Measurements from ENCODE around the gene GET3. TPM values are rescaled to one million over a fixed set of nuclear protein-coding genes. Genes with fewer than 3 reads are reported as not detected.

Gene GET3
- total RNA-seq, 3 donors from 2014 or later: 50.8 to 64.6 (median 62.6) TPM

DNA sequence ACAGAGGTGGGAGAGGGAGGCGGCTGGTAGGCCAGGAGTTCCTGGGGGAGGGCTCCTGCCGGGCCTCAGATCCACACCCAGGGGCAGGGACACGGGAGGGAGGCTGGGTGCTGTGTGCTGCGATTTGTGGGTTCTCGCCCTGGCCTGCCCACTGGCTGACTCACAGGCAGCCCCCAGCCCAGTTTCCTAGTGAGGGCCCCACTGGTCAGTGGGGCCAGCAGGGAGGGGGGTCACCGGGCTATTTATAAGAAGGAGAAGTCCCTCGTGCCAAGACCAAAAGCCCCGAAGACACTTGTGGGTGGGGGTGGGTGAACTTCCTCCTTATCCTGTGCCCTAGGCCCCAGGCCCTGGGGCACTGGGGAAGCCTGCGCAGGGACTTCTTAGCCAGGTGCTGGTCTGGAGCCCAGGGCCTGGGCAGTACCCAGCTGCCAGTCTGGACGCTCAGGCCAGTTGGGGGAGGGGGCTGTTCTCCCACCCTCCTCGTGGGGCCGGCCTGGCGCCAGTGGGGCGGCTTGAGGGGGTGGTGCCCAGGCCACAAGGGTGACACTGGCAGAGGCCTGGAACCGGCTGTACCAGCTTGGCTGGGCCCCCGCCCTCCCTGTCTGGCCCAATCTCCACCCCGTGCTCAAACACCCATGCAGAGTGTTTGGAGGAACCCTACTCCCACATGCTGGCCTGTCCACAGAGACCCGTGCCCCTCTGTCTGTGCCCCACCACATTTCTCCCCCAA is 49.0 kb downstream of the GET3 start:
- no peaks in the 10 kb centered on the region for H3K9me3 ChIP-seq
- no peaks in the 10 kb centered on the region for H3K36me3 ChIP-seq
- peak overlapping the region in 1 of 3 donors; percentile 39 for H3K4me3 ChIP-seq
- H3K27me3 ChIP-seq: no peaks in the 10 kb centered on the region
- DNase-seq (ENCODE audit: low spot score in 2 of 2): peak; percentile 82 to 87
- intact Hi-C loops (cut with DNase I; ENCODE audit: low total_unique reads): no loop called here
- peak in 1 of 3 donors; percentile 12 for TF ChIP-seq POLR2AphosphoS5 (IDR thresholded peaks at IDR 0.05)
- no peak for TF ChIP-seq POLR2A (IDR thresholded peaks at IDR 0.05)
- TF ChIP-seq CTCF (IDR thresholded peaks at IDR 0.05): no peak
- H3K27ac ChIP-seq: peak overlapping the region; percentile 98 to 100
- peaks cover 18 to 44% of the 10 kb centered on the region in 2 donors for H3K4me1 ChIP-seq

- peaks cover 18 to 44% of the 10 kb centered on the region in 2 donors for H3K4me1 ChIP-seq
- intact Hi-C loops (cut with DNase I; ENCODE audit: low total_unique reads): no loop called here
- H3K27ac ChIP-seq: peak overlapping the region; percentile 98 to 100
- no peaks in the 10 kb centered on the region for H3K36me3 ChIP-seq
- TF ChIP-seq POLR2A (IDR thresholded peaks at IDR 0.05) (no peak), CTCF (IDR thresholded peaks at IDR 0.05) (no peak)
- no peaks in the 10 kb centered on the region for H3K9me3 ChIP-seq
- no peak overlapping the region for H3K4me3 ChIP-seq
- DNase-seq (ENCODE audit: low spot score in 2 of 2): no peak
- H3K27me3 ChIP-seq: no peaks in the 10 kb centered on the region
These were observed 49.7 kb downstream of the GET3 start for GRCh38 chr19:12786952-12787351.

DNA sequence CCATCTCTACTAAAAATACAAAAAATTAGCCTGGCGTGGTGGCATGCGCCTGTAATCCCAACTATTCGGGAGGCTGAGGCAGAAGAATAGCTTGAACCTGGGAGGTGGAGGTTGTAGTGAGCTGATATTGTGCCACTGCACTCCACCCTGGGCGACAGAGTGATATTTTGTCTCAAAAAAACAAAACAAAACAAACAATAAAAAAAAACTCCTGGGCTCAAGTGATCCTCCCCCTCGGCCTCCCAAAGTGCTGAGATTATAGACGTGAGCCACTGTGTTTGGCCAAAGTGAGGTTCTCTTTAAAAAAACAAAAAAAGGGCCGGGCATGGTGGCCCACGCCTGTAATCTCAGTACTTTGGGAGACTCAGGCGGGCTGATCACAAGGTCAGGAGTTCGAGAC is 50.2 kb downstream of the GET3 start:
- intact Hi-C loops (cut with DNase I; ENCODE audit: low total_unique reads): no loop called here
- no peaks in the 10 kb centered on the region for H3K27me3 ChIP-seq
- no peak for DNase-seq (ENCODE audit: low spot score in 2 of 2)
- no peaks in the 10 kb centered on the region for H3K36me3 ChIP-seq
- H3K9me3 ChIP-seq: no peaks in the 10 kb centered on the region
- no peak overlapping the region for H3K4me3 ChIP-seq
- peak overlapping the region; percentile 98 to 100 for H3K27ac ChIP-seq
- H3K4me1 ChIP-seq: peaks cover 18 to 44% of the 10 kb centered on the region in 2 donors
- no peak for TF ChIP-seq POLR2A (IDR thresholded peaks at IDR 0.05)
- TF ChIP-seq POLR2AphosphoS5 (IDR thresholded peaks at IDR 0.05): no peak
- TF ChIP-seq CTCF (IDR thresholded peaks at IDR 0.05): no peak

DNA sequence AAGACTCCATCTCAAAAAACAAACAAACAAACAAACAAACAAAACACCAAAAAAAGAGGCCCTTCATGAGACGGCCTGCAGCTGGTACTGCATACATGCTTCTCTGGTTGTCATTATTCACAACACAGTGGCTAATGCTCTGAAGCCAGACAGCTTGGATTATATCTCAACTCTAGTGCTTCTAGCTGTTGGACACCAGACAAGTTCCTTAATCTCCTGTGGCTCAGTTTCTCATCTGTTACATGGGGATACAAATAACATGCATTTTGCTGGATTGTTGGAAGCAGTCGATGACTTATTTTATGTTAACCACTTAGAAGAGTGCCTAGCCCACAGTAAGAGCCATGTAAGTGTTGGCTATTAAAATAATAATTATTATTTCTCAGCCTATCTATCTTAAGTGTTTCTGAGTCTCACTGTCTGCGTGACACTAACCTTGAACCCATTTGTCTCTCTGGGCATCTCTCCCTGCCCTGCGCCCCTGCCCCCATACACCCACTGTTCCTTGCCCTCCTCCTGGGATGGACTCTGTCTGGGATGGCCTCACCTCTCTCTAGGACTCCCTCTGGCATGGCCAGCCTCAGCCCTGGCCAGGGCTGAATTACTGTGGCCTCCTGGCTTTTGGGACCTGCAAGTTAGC is 50.9 kb downstream of the GET3 start:
- intact Hi-C loops (cut with DNase I; ENCODE audit: low total_unique reads): no loop called here
- TF ChIP-seq POLR2AphosphoS5 (IDR thresholded peaks at IDR 0.05) (no peak), CTCF (IDR thresholded peaks at IDR 0.05) (no peak), POLR2A (IDR thresholded peaks at IDR 0.05) (no peak)
- Histone ChIP-seq H3K4me1 (peaks cover 17 to 44% of the 10 kb centered on the region in 2 donors), H3K27ac (peak overlapping the region; percentile 98 to 100), H3K9me3 (no peaks in the 10 kb centered on the region), H3K4me3 (peak overlapping the region; percentile 92 to 100 (median 95)), H3K27me3 (no peaks in the 10 kb centered on the region), H3K36me3 (no peaks in the 10 kb centered on the region)
- DNase-seq (ENCODE audit: low spot score in 2 of 2): no peak

GRCh38 chr19:12788682-12789097 is 51.4 kb downstream of the GET3 start:
- Histone ChIP-seq H3K27me3 (no peaks in the 10 kb centered on the region), H3K36me3 (no peaks in the 10 kb centered on the region), H3K27ac (peak overlapping the region; percentile 98 to 100), H3K4me1 (peaks cover 12 to 40% of the 10 kb centered on the region in 2 donors), H3K9me3 (no peaks in the 10 kb centered on the region), H3K4me3 (peak overlapping the region; percentile 92 to 100 (median 95))
- peak in 1 of 2 donors; percentile 72 for DNase-seq (ENCODE audit: low spot score in 2 of 2)
- TF ChIP-seq POLR2AphosphoS5 (IDR thresholded peaks at IDR 0.05) (peak in 2 of 3 donors; percentile 12 to 18), POLR2A (IDR thresholded peaks at IDR 0.05) (no peak), CTCF (IDR thresholded peaks at IDR 0.05) (no peak)
- intact Hi-C loops (cut with DNase I; ENCODE audit: low total_unique reads): no loop called here
